Measurements from ENCODE around the gene SEC22A. TPM values are rescaled to one million over a fixed set of nuclear protein-coding genes. Genes with fewer than 3 reads are reported as not detected.

SEC22A gene
- total RNA-seq: 46.1 and 57.8 TPM in 2 replicates

GRCh38 chr3:123201557-123202427 is at the start of gene SEC22A:
Gene SEC22A (plus strand): TSS chr3:123201943. CDS start chr3:123209218, 7,275 bp downstream.

Other genes with a start within 250 kb of the SEC22A start
- gene SEMA5B, start 174.2 kb upstream of the SEC22A start, total RNA-seq: not detected in 2 replicates
- gene PDIA5, start 134.9 kb upstream of the SEC22A start, total RNA-seq: 44.4 and 64.6 TPM in 2 replicates
- under 0.01 TPM in 1 of 2 replicates, not detected in the other for gene ADCY5, start 247.1 kb downstream of the SEC22A start, total RNA-seq